AG20443 (cell line): Measurements from ENCODE around the gene SAMD4A.

Experiments
- DNase-seq: peaks from one replicate; pipeline ENCODE4 v3.0.0; 2012; ENCODE audit warnings: low spot score, mixed read lengths

Gene SAMD4A

GRCh38 chr14:54805070-54805444, 238.1 kb downstream of the SAMD4A start:
- no peak for DNase-seq

DNA sequence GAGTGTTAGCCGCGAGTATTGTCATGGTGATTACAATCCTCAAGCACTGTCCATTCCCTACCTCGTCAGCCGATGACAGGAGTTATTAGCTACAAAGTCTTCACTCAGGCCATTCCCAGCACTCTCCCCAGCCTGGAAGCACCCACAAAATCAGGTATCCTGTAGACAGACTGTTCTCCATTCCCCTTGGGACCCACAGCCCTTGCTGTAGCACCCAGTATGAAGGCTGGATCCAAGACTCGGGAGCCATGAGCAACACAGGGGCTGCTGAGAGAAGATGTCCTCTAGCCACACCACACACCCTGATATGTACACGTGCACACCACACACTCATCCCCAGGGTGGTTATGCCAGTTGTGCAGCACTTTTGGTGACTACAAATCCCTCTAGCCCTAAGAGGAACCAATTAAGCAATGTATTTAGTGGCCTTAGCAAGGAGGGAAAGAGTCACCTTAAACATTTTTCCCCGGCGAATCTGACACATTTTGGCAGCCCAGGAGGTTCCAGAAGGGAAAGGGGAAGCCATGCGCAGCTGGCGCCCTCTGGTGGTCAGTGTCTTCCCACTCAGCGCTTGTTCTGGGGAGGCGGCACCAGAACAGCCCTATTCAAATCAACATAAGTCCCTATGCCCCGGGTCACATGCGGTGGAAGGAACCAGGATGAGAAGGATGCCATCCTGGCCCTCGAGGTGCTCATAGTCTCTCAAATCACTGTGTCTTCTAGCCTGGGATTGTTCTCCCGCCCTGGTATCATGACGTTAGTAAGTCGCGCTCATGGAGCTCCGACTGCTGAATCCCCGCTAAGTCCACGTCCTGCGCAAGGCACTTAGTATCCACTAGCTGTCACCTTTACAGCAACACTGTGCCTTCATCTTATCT, 238.8 kb downstream of the SAMD4A start:
- DNase-seq: peak; percentile 91

- no peak for DNase-seq
Measured at GRCh38 chr14:54806616-54807015, 239.7 kb downstream of the SAMD4A start.

DNA sequence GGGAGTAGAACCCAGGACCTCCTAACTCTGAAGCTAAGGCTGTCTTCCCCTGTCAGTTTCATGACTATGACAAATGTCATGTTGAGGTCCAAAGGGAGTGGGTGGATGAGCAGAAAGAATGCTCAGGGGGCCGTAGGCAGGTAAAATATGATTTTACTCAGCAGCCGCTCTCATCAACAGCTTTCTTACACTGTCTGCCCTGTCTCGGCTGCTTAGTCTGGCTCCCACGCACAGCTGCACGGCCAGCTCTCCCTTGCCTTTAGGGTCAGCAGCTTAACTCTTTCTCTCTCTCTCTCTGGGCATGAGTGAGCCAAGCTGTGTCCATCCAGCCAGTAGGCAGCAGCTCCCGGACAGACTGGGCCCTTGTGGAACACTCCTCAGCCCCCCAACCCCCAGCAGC, 240.5 kb downstream of the SAMD4A start:
- DNase-seq: no peak

DNA sequence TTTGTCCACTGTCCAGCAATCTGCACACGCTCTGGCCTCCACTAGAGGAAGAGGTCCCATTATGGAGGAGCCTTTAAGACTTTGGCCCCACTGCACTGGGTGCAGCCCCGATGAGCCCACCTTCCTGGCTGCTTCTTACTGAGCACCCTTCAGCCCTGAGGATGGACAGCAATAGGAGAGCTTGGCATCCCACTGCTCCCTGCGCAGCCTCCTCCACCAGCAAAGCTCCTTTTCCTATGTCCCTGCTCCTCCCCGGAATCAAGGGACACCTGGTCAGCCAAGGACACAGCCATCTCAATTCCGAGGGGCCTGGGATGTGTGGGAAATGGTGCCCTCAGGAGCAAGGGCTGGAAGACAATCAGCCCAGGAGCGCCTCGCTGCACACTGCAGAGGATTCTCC, 241.0 kb downstream of the SAMD4A start:
- DNase-seq: no peak

- DNase-seq: no peak
Measured at GRCh38 chr14:54808326-54809161, 241.6 kb downstream of the SAMD4A start.

DNA sequence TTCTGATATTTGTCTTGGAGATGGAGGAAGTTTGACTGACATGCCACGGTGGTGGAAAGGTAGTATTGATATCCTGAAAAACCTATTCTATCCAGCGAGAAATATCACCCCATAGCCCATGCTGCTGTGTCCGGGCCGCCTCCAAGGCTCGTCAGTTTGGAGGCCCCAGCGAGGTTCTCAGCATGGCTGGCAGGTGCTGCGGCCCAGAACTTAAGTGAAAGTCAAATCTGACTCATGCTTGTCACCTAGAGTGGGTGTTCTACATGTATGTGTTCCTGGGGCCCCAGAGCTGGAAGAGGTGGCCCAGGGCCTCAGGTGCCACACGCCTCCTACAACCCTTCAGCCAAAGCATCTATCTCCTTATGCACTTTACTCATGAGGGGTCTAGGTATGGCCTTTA, 242.8 kb downstream of the SAMD4A start:
- no peak for DNase-seq

DNA sequence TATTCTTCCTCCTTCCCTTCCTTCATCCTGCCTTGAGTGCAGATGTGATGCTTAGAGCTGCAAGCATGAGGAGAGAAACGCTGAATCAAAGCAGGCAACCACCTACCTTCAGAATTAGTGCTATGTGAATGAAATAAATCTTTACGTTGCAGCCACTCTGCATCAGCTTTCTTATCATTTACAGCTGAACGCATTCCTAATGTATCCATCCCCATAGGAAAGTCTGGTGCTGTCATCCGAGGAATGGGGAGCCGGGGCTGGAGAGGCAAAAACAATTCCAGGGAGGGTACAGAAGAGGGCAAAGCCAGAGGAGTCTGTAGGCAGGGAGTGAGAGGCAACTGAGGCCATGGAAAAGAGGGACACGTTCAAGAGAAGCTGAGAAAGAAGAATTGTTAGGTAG, 245.7 kb downstream of the SAMD4A start:
- DNase-seq: no peak

GRCh38 chr14:54813081-54813480, 246.2 kb downstream of the SAMD4A start:
- no peak for DNase-seq

DNA sequence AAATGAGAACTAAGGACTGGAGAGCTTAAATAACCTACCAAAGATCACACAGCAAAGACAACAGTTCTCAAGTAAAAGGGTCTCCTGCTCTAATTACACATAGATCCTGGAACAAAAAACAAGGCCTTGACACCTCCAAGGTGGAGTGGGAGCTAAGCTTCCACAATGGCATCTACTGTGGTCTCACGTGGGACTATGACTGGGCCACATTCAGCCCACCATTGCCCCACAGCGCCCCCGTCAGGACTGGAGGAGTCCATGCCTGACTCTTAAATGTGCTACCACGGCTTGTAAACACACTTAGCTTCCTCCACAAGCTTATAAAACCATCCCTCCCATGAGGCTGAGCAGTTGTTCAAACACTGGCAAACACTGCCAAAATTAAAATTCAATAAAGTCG, 247.1 kb downstream of the SAMD4A start:
- no peak for DNase-seq

DNA sequence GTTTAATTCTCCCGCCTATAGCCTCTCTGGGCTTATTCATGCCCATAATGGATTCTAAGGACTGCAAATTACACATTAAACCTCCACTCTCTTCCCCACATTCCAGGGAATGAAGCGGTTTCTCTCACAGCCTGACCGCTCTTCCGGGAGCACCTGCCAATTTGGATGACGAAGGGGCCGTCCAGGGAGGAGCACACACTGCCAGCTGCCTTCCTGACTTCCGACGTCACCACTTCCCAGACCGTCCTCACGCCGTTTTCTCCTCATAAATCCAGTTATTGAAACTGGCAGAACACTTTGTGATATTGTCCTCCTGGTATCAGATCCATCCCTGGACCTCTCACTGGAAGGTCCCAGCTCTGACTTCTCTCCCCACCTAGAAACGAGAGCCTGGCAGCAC, 248.1 kb downstream of the SAMD4A start:
- DNase-seq: no peak

- no peak for DNase-seq
Measured at GRCh38 chr14:54815515-54815914, 248.6 kb downstream of the SAMD4A start.

DNA sequence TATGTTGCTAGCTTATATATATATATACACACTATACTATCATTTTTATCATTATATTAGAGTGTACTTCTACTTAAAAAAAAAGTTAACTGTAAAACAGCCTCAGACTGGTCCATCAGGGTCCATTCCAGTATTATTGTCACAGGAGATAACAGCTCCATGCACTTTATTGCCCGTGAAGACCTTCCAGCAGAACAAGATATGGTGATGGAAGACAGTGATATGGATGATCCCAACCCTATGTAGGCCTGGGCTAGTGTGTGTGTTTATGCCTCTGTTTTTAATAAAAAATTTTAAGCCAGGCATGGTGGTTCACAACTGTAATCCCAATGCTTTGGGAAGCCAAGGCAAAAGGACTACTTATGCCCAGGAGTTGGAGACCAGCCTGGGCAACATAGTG, 249.5 kb downstream of the SAMD4A start:
- DNase-seq: no peak

DNA sequence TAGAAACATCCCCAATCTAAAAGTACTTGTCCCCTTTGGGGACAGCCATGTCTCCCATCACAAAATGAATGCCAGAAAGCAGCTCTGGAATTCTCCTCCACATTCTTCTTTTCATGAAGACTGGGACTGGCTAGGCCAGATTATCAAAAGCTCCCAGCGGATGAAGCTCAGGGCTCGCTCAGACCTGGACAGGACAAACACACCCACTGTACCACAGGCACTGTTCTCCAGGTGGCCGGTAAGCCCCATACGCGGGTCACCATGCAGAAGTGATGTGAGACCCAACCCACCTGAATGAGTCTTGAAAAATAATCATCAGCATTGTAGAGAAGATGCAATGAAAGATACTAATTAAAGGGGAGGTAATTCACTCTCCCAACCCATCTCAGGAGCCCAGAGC, 250.6 kb downstream of the SAMD4A start:
- DNase-seq: no peak

- peak; percentile 90 for DNase-seq
Measured at GRCh38 chr14:54818201-54819133, 251.5 kb downstream of the SAMD4A start.

GRCh38 chr14:54822685-54823084, 255.8 kb downstream of the SAMD4A start:
- DNase-seq: no peak

DNA sequence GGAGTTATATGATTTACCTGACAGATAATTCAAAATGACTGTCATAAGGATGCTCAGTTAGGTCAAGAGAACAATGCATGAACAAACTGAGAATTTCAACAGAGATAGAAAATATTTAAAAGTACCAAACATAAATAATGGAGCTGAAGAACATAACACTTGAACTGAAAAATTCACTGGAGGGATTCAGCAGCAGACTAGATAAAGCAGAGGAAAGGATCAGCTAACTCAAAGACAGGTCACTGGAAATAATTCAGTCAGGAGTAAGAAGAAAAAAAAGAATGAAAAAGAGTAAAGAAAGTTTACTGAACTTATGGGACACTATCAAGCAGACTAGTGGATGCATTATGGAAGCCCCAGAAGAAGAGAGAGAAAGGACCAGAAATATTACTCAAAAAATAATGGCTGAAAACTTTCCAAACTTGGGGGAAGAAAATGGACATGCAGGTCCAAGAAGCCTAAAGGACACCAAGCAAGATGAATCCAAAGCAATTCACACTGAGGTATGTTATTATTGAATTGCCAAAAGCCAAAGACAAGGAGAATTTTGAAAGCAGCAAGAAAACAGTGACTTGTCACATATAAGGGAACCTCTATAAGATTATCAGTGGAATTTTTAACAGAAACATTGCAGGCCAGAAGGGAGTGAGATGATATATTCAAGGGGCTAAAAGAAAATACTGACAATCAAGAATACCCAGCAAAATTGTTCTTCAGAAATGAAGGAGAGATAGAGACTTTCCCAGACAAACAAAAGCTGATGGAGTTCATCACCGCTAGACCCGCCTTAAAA, 257.0 kb downstream of the SAMD4A start:
- DNase-seq: no peak

GRCh38 chr14:54828037-54828436, 261.1 kb downstream of the SAMD4A start:
- no peak for DNase-seq

- DNase-seq: no peak
Measured at GRCh38 chr14:54829486-54830224, 262.7 kb downstream of the SAMD4A start.

GRCh38 chr14:54830650-54831049, 263.7 kb downstream of the SAMD4A start:
- no peak for DNase-seq

GRCh38 chr14:54834081-54834480, 267.2 kb downstream of the SAMD4A start:
- DNase-seq: no peak
